Measurements from ENCODE around the gene AK1. TPM values are rescaled to one million over a fixed set of nuclear protein-coding genes. Genes with fewer than 3 reads are reported as not detected.

The AK1 gene
- total RNA-seq: 100 to 1,000 TPM; 369 to 854 (median 688) TPM
- polyA plus RNA-seq: 100 to 1,000 TPM; 310 to 845 (median 778) TPM
- long read RNA-seq, donor 1, transcript AK1-203 (7 exons, 2,266 nt): major isoform, 259 of 279 reads
- long read RNA-seq, donor 1, partial matches to known transcripts: 4 of 279 reads
- long read RNA-seq, donor 1, other reads (novel, unspliced or antisense): 16 of 279 reads
- long read RNA-seq, donor 2, transcript AK1-203 (7 exons, 2,266 nt): major isoform, 416 of 446 reads
- long read RNA-seq, donor 2, partial matches to known transcripts: 7 of 446 reads
- long read RNA-seq, donor 2, other reads (novel, unspliced or antisense): 23 of 446 reads

DNA sequence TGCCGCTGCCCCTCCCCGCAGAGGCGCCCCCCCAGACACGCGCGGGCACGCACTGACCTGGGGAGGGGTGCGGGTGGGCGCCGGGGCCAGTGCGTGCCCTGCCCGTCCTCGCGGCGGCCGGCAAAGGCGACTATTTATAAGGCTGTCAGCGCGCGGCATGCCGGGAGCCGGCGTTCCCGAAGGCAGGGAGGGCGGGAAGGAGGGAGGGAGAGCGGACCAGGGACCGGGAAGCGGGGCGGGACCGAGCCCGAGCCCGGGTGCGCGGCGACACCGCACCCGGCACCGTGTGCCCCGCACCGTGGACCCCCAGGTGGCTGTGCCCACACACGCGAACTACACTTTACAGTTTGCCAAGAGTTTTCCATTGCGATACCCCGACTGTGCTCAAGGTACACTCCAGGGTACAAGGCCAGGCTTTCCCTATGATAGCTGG, at the start of gene AK1:
Gene AK1, minus strand, starts transcription at position 110 of the 433 bp plus-strand sequence. CDS start 3,058 bp downstream, outside the sequence.
- H3K27ac ChIP-seq: peak within 1 kb of the TSS; percentile 85
- no peaks in the 10 kb centered on the region for H3K27me3 ChIP-seq (ENCODE audit: insufficient read depth in 3 of 3, low read length in 2 of 3)
- peak within 1 kb of the TSS; percentile 78 for H3K4me3 ChIP-seq
- H3K9me3 ChIP-seq: no peaks in the 10 kb centered on the region
- DNase-seq: peak; percentile 83 to 89
- TF ChIP-seq, protein P1, sequence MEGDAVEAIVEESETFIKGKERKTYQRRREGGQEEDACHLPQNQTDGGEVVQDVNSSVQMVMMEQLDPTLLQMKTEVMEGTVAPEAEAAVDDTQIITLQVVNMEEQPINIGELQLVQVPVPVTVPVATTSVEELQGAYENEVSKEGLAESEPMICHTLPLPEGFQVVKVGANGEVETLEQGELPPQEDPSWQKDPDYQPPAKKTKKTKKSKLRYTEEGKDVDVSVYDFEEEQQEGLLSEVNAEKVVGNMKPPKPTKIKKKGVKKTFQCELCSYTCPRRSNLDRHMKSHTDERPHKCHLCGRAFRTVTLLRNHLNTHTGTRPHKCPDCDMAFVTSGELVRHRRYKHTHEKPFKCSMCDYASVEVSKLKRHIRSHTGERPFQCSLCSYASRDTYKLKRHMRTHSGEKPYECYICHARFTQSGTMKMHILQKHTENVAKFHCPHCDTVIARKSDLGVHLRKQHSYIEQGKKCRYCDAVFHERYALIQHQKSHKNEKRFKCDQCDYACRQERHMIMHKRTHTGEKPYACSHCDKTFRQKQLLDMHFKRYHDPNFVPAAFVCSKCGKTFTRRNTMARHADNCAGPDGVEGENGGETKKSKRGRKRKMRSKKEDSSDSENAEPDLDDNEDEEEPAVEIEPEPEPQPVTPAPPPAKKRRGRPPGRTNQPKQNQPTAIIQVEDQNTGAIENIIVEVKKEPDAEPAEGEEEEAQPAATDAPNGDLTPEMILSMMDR (IDR thresholded peaks at IDR 0.05): no peak
- H3K36me3 ChIP-seq (ENCODE audit: insufficient read depth in 1 of 2, low read depth in 1 of 2): peaks cover 0 to 9% of the 10 kb centered on the region in 2 donors
- peaks cover 41% of the 10 kb centered on the region for H3K4me1 ChIP-seq
- intact Hi-C loops (cut with DNase I): loop anchor here in 1 of 2 donors (5.0 kb wide), 1 partner anchor 90 kb away; the partner anchor contains the start of gene CDK9
- ATAC-seq: peak; percentile 75 to 83 (median 78)
- 0 to 1% (median 1%) methylated on average over 26 to 44 of the region's 44 CpGs for WGBS, 3 donors

GRCh38 chr9:127926906-127927200, 49.4 kb upstream of the AK1 start:
- intact Hi-C loops (cut with DNase I): loop anchor here in 1 of 2 donors (10.0 kb wide), 1 partner anchor 142 kb away; the partner anchor contains the start of gene CDK9
- no peak overlapping the region for H3K27ac ChIP-seq
- H3K4me1 ChIP-seq: peaks cover 9% of the 10 kb centered on the region
- WGBS, 3 donors: 19 to 23% (median 22%) methylated on average over 19 of the region's 19 CpGs
- no peaks in the 10 kb centered on the region for H3K36me3 ChIP-seq (ENCODE audit: insufficient read depth in 1 of 2, low read depth in 1 of 2)
- H3K4me3 ChIP-seq: no peak overlapping the region
- DNase-seq (no peak), ATAC-seq (no peak)
- peaks cover 0 to 60% (median 14%) of the 10 kb centered on the region in 3 donors for H3K27me3 ChIP-seq (ENCODE audit: insufficient read depth in 3 of 3, low read length in 2 of 3)
- TF ChIP-seq, protein P1 (IDR thresholded peaks at IDR 0.05): no peak
- H3K9me3 ChIP-seq: no peaks in the 10 kb centered on the region

DNA sequence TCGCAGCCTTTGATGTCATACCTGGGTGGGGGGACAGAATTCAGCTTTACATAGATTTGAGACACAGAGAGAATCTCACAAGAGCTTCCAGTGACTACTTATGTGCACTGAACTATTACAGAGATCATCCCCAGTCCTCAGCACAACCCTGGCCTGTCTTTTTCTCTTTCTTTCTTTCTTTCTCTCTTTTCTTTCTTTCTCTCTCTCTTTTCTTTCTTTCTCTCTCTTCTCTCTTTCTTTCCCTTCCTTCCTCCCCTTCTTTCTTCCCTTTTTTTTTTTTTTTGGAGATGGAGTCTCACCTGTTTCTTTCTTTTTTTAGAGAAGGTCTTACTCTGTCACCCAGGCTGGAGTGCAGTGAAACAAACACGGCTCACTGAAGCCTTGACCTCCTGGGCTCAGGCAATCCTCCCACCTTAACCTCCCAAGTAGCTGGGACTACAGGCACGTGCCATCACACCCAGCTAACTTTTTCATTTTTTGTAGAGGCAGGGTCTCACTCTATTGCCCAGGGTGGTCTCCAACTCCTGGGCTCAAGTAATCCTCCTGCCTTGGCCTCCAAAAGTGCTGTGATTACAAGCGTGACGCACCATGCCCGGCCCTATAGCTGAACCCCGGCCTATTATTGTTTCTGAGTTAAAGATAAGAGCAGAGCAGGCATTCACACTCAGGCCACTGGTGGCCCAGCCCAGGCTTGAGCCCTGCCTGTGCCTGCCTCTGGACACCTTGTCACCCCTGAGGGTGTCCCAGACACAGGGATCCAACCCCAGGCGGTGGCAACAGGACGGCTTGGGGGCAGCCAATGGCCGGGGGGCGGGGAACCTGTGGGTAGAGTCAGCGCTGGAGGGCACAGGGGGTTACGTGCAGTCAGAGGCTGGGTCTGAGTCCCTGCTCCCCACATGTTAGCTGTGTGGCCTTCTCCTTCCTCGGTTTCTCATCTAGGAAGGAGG, 48.8 kb upstream of the AK1 start:
- H3K27me3 ChIP-seq (ENCODE audit: insufficient read depth in 3 of 3, low read length in 2 of 3): peaks cover 0 to 54% (median 14%) of the 10 kb centered on the region in 3 donors
- H3K9me3 ChIP-seq: no peaks in the 10 kb centered on the region
- ATAC-seq (no peak), DNase-seq (no peak)
- H3K4me3 ChIP-seq: no peak overlapping the region
- H3K36me3 ChIP-seq (ENCODE audit: insufficient read depth in 1 of 2, low read depth in 1 of 2): no peaks in the 10 kb centered on the region
- intact Hi-C loops (cut with DNase I): loop anchor here in 1 of 2 donors (10.0 kb wide), 1 partner anchor 141 kb away; the partner anchor contains the start of gene CDK9
- H3K4me1 ChIP-seq: peaks cover 12% of the 10 kb centered on the region
- WGBS, 3 donors: 69 to 79% (median 78%) methylated on average over 14 of the region's 14 CpGs
- H3K27ac ChIP-seq: no peak overlapping the region
- TF ChIP-seq, protein P1 (IDR thresholded peaks at IDR 0.05): no peak

- TF ChIP-seq, protein P1 (IDR thresholded peaks at IDR 0.05): no peak
- ATAC-seq: no peak
- H3K27me3 ChIP-seq (ENCODE audit: insufficient read depth in 3 of 3, low read length in 2 of 3): peaks cover 0 to 44% (median 14%) of the 10 kb centered on the region in 3 donors
- no peaks in the 10 kb centered on the region for H3K9me3 ChIP-seq
- 74 to 81% (median 76%) methylated on average over 22 of the region's 22 CpGs for WGBS, 3 donors
- H3K36me3 ChIP-seq (ENCODE audit: insufficient read depth in 1 of 2, low read depth in 1 of 2): no peaks in the 10 kb centered on the region
- no peak overlapping the region for H3K4me3 ChIP-seq
- no peak overlapping the region for H3K27ac ChIP-seq
- H3K4me1 ChIP-seq: peaks cover 17% of the 10 kb centered on the region
- intact Hi-C loops (cut with DNase I): loop anchor here in 1 of 2 donors (5.0 to 10.0 kb wide), 2 partner anchors 140 to 423 kb away; partner anchors contain the start of gene CDK9
- DNase-seq: no peak
These were observed 47.4 kb upstream of the AK1 start for GRCh38 chr9:127924736-127925444.

Data from psoas muscle (tissue), 8 donors.